ENCODE measurements around the gene TRIM17.

The TRIM17 gene

DNA sequence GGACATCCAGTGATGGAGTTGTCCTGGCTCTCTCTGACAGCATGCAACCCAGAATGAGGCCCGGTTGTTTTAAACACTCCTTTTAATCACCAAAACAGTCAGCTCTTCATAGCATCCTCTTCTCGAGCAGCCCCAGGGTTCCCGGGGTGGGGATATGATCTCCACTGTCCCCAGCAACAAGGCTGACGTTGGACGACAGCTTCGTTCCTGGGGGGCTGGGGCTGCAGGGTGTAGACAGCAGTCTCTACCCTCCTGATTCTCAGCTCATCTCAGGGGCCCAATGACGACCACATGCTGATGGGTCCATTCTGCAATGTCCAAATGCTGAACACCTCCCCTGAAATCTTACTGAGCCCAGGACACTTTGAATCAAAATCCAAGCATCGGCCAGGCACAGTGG lies 37.0 kb downstream of the TRIM17 start:
- TF ChIP-seq MYC (IDR thresholded peaks at IDR 0.05; ENCODE audit: low read depth, low read length) (no peak), CTCF (IDR thresholded peaks at IDR 0.05; ENCODE audit: low read depth, low read length) (no peak), MAX (IDR thresholded peaks at IDR 0.05; ENCODE audit: low read depth, low read length) (no peak), POLR2A (IDR thresholded peaks at IDR 0.05; ENCODE audit: extremely low read depth, insufficient read length) (no peak)
- no peak for DNase-seq (ENCODE audit: low read depth)
- no peak overlapping the region for H3K4me3 ChIP-seq (ENCODE audit: low read depth, low read length)

- H3K4me3 ChIP-seq (ENCODE audit: low read depth, low read length): no peak overlapping the region
- DNase-seq (ENCODE audit: low read depth): no peak
- no peak for TF ChIP-seq MYC (IDR thresholded peaks at IDR 0.05; ENCODE audit: low read depth, low read length)
- no peak for TF ChIP-seq MAX (IDR thresholded peaks at IDR 0.05; ENCODE audit: low read depth, low read length)
- no peak for TF ChIP-seq CTCF (IDR thresholded peaks at IDR 0.05; ENCODE audit: low read depth, low read length)
- no peak for TF ChIP-seq POLR2A (IDR thresholded peaks at IDR 0.05; ENCODE audit: extremely low read depth, insufficient read length)
Observed at GRCh38 chr1:228378873-228379460, 37.7 kb downstream of the TRIM17 start.

DNA sequence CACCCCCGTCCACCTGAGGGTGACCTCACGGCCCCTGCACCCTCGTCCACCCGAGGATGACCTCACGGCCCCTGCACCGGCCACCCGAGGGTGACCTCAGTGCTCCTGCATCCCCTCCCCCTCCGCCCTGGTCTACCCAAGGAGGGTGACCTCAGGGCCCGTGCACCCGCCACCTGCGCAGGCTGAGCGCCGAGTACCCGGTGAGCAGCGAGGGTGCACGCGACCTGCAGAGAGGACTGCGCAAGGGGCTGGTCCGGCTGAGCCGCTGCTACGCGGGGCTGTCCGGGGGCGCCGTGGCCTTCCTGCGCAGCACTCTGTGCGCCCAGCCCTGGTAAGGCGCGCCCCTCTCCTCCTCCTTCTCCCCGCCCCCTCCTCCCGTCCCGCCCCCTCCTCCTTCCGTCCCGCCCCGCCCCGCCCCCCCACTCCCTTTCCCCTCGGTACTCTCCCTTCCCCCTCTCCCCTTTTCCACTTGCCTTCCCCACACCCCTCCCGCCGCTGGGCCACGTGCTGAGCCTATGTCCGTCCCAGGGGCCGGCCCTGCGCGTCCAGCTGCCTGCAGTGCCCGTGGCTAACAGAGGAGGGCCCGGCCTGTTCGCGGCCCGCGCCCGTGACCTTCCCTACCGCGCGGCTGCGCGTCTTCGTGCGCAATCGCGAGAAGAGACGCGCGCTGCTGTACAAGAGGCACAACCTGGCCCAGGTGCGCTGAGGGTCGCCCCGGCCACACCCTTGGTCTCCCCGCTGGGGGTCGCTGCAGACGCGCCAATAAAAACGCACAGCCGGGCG lies 38.4 kb downstream of the TRIM17 start:
- peak; percentile 60 for DNase-seq (ENCODE audit: low read depth)
- no peak overlapping the region for H3K4me3 ChIP-seq (ENCODE audit: low read depth, low read length)

GRCh38 chr1:228377664-228378089 lies 39.0 kb downstream of the TRIM17 start:
- TF ChIP-seq POLR2A (IDR thresholded peaks at IDR 0.05; ENCODE audit: extremely low read depth, insufficient read length): no peak
- no peak for TF ChIP-seq MAX (IDR thresholded peaks at IDR 0.05; ENCODE audit: low read depth, low read length)
- no peak for TF ChIP-seq MYC (IDR thresholded peaks at IDR 0.05; ENCODE audit: low read depth, low read length)
- no peak for TF ChIP-seq CTCF (IDR thresholded peaks at IDR 0.05; ENCODE audit: low read depth, low read length)
- H3K4me3 ChIP-seq (ENCODE audit: low read depth, low read length): no peak overlapping the region
- no peak for DNase-seq (ENCODE audit: low read depth)

More for the DNA sequence above, 38.4 kb downstream of the TRIM17 start:
- TF ChIP-seq MYC (IDR thresholded peaks at IDR 0.05; ENCODE audit: low read depth, low read length) (no peak), CTCF (IDR thresholded peaks at IDR 0.05; ENCODE audit: low read depth, low read length) (peak; percentile 54)

- DNase-seq (ENCODE audit: low read depth): no peak
- TF ChIP-seq POLR2A (IDR thresholded peaks at IDR 0.05; ENCODE audit: extremely low read depth, insufficient read length) (no peak), MAX (IDR thresholded peaks at IDR 0.05; ENCODE audit: low read depth, low read length) (no peak), CTCF (IDR thresholded peaks at IDR 0.05; ENCODE audit: low read depth, low read length) (no peak), MYC (IDR thresholded peaks at IDR 0.05; ENCODE audit: low read depth, low read length) (no peak)
- no peak overlapping the region for H3K4me3 ChIP-seq (ENCODE audit: low read depth, low read length)
Observed at GRCh38 chr1:228376651-228377631, 39.7 kb downstream of the TRIM17 start.

Measured in NB4 (cell line).